ENCODE results near the gene PAFAH1B1. TPM values are rescaled to one million over a fixed set of nuclear protein-coding genes. Genes with fewer than 3 reads are reported as not detected.
A peak's percentile ranks its signal among the peaks of the same experiment; 100 is the strongest.

Gene PAFAH1B1
- total and polyA plus RNA-seq, 10 of the 15 experiments (the other 5 are each of a cell fraction or from before 2014, with no cell fraction given) = 28.9 to 107 (median 49.1) TPM

- TF ChIP-seq, protein P1, sequence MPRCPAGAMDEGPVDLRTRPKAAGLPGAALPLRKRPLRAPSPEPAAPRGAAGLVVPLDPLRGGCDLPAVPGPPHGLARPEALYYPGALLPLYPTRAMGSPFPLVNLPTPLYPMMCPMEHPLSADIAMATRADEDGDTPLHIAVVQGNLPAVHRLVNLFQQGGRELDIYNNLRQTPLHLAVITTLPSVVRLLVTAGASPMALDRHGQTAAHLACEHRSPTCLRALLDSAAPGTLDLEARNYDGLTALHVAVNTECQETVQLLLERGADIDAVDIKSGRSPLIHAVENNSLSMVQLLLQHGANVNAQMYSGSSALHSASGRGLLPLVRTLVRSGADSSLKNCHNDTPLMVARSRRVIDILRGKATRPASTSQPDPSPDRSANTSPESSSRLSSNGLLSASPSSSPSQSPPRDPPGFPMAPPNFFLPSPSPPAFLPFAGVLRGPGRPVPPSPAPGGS (IDR thresholded peaks at IDR 0.05; ENCODE audit: borderline replicate concordance, insufficient read depth, low read depth, low read length, poor library complexity, severe bottlenecking) = no peak
Measured at GRCh38 chr17:2695243-2695960, 101.9 kb downstream of the PAFAH1B1 start (continued).

DNA sequence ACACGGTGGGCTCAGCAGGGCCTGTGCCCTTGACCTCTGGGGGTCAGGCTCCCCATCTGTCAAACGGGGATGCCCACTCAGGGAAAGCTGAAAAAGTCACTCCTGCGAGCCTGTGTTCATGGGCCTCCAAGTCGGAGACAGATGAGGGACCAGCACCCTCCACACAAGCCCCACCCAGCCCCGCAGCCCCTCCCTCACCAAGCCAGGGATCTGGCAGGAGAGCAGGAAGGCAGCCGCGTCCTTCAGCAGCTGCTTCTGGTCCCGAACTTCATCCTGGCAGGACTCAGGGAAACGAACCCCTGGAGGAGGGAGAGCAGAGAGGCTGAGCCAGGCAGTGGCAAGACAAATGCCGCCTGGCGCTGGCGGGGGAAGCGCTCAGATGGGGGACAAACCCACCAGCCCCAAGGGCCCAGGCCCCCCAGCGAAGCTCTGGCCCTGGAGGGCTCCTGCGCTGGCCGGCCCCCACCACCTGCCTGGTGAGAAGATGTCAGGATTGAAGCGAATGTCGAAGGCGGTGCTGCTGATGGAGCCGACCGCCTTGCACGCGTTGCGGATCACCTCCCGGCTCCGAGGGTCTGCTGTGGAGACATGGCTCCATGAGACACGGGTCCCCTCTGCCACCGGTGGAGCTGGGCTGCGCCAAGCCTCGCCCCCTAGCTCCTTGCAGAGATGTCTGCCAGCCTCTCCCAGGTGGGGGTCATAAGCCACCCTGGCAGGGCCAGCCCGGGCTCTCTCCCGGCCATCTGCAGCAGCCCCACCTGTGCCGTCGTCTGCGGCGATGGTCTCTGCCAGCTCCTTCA lies 102.7 kb downstream of the PAFAH1B1 start:
- peaks cover 2% of the 10 kb centered on the region; the same call in 1 of the 2 replicates for H4K20me1 ChIP-seq (ENCODE audit: control insufficient read depth, insufficient read depth)
- no peak overlapping the region for H3K4me2 ChIP-seq (ENCODE audit: control insufficient read depth, insufficient read depth)
- ATAC-seq (no peak), DNase-seq (ENCODE audit: low read depth, low spot score) (no peak), FAIRE-seq (no peak)
- SMC1A ChIA-PET (ENCODE audit: uncharacterized antibody, unreplicated experiment) = no interaction called here
- no peaks in the 10 kb centered on the region for H3K9me3 ChIP-seq (replicated peaks; ENCODE audit: control insufficient read depth, insufficient read depth, low read length)
- no peak for TF ChIP-seq NR2F1 (conservative IDR thresholded peaks at IDR 0.05)
- no peak for TF ChIP-seq EZH2 (IDR thresholded peaks at IDR 0.05; ENCODE audit: borderline replicate concordance, control insufficient read depth, low read depth, low read length)
- TF ChIP-seq DPF2 (IDR thresholded peaks at IDR 0.05) = no peak
- TF ChIP-seq POLR2A (IDR thresholded peaks at IDR 0.05; ENCODE audit: low read depth, low read length) = peak; percentile 11
- TF ChIP-seq NFIC (IDR thresholded peaks at IDR 0.05; ENCODE audit: low read depth, low read length) = no peak
- TF ChIP-seq STAT1 (conservative IDR thresholded peaks at IDR 0.05) = no peak
- TF ChIP-seq EP300 (IDR thresholded peaks at IDR 0.05; ENCODE audit: borderline replicate concordance in 1 of 2, control insufficient read depth in 1 of 2, low read depth in 2 of 2, low read length in 2 of 2) = no peak
- TF ChIP-seq, protein P2, sequence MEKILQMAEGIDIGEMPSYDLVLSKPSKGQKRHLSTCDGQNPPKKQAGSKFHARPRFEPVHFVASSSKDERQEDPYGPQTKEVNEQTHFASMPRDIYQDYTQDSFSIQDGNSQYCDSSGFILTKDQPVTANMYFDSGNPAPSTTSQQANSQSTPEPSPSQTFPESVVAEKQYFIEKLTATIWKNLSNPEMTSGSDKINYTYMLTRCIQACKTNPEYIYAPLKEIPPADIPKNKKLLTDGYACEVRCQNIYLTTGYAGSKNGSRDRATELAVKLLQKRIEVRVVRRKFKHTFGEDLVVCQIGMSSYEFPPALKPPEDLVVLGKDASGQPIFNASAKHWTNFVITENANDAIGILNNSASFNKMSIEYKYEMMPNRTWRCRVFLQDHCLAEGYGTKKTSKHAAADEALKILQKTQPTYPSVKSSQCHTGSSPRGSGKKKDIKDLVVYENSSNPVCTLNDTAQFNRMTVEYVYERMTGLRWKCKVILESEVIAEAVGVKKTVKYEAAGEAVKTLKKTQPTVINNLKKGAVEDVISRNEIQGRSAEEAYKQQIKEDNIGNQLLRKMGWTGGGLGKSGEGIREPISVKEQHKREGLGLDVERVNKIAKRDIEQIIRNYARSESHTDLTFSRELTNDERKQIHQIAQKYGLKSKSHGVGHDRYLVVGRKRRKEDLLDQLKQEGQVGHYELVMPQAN (conservative IDR thresholded peaks at IDR 0.05) = no peak
- H3K79me2 ChIP-seq (ENCODE audit: control insufficient read depth, insufficient read depth, low read length) = no peaks in the 10 kb centered on the region
- H3K4me3 ChIP-seq = no peak overlapping the region
- in situ Hi-C loops (cut with MboI) = no loop called here
- no peaks in the 10 kb centered on the region for H3K27me3 ChIP-seq (replicated peaks in 1 of 2; ENCODE audit: control insufficient read depth in 2 of 2, insufficient read depth in 2 of 2, low read length in 1 of 2)
- POLR2A ChIA-PET = interaction anchor here (0.7 kb wide), 1 partner anchor 9 kb away, joined by 3 read pairs; no protein-coding TSS in a partner anchor
- BruUV-seq (replicated peaks) = no TSS peak
- no peaks in the 10 kb centered on the region for H3K4me1 ChIP-seq (ENCODE audit: control insufficient read depth, insufficient read depth, low read length)
- peaks cover 5 to 60% of the 10 kb centered on the region in 2 experiments; a peak in 3 of 4 replicates for H3K36me3 ChIP-seq (ENCODE audit: control insufficient read depth in 2 of 2, insufficient read depth in 2 of 2, low read length in 1 of 2)
- no peak overlapping the region for H2AFZ ChIP-seq (ENCODE audit: control insufficient read depth, low read depth, low read length)
- RAD21 ChIA-PET (ENCODE audit: unreplicated experiment) = no interaction called here
- no peak overlapping the region for H3K27ac ChIP-seq (ENCODE audit: control insufficient read depth, insufficient read depth)
- no peak overlapping the region for H3K9ac ChIP-seq (ENCODE audit: control insufficient read depth, insufficient read depth, low read length)
- 91% methylated on average over 35 of the region's 36 CpGs for WGBS (ENCODE audit: insufficient coverage, insufficient replicate concordance, low lambda C conversion rate, missing lambda C conversion rate)
- intact Hi-C loops (cut with micrococcal nuclease; ENCODE audit: unreplicated experiment) = no loop called here
- CTCF ChIA-PET = interaction anchor here (0.6 kb wide), 1 partner anchor 277 kb away, joined by 4 read pairs; no protein-coding TSS in a partner anchor
